ENCODE measurements around the gene SMYD3. TPM values are rescaled to one million over a fixed set of nuclear protein-coding genes. Genes with fewer than 3 reads are reported as not detected.

Gene SMYD3
- total RNA-seq, 1 donor from 2014 or later = 0.32 TPM

GRCh38 chr1:245701631-245702030 lies 805.4 kb downstream of the SMYD3 start:
- H3K27ac ChIP-seq = no peak overlapping the region
- no peaks in the 10 kb centered on the region for H3K27me3 ChIP-seq
- no peak overlapping the region for H3K4me3 ChIP-seq
- DNase-seq (ENCODE audit: low spot score in 2 of 2) = no peak
- H3K4me1 ChIP-seq = no peaks in the 10 kb centered on the region
- H3K9me3 ChIP-seq = no peaks in the 10 kb centered on the region
- H3K36me3 ChIP-seq = no peaks in the 10 kb centered on the region
- intact Hi-C loops (cut with DNase I) = no loop called here
- no peak for TF ChIP-seq CTCF (IDR thresholded peaks at IDR 0.05)

- intact Hi-C loops (cut with DNase I) = no loop called here
- Histone ChIP-seq H3K4me1 (no peaks in the 10 kb centered on the region), H3K9me3 (no peaks in the 10 kb centered on the region), H3K27me3 (no peaks in the 10 kb centered on the region), H3K36me3 (no peaks in the 10 kb centered on the region), H3K27ac (no peak overlapping the region), H3K4me3 (no peak overlapping the region)
- TF ChIP-seq CTCF (IDR thresholded peaks at IDR 0.05) = no peak
- no peak for DNase-seq (ENCODE audit: low spot score in 2 of 2)
Observed at GRCh38 chr1:245700631-245701030, 806.4 kb downstream of the SMYD3 start.

Other genes starting within 250 kb of the SMYD3 start
- gene TFB2M, start 59.0 kb upstream of the SMYD3 start, total RNA-seq = 1.6 TPM
- 125 TPM for gene CNST, start 59.2 kb upstream of the SMYD3 start, total RNA-seq
- 8.6 TPM for gene SCCPDH, start 217.1 kb upstream of the SMYD3 start, total RNA-seq